ENCODE measurements around the gene SYCE1L.

- TF ChIP-seq, protein P1, sequence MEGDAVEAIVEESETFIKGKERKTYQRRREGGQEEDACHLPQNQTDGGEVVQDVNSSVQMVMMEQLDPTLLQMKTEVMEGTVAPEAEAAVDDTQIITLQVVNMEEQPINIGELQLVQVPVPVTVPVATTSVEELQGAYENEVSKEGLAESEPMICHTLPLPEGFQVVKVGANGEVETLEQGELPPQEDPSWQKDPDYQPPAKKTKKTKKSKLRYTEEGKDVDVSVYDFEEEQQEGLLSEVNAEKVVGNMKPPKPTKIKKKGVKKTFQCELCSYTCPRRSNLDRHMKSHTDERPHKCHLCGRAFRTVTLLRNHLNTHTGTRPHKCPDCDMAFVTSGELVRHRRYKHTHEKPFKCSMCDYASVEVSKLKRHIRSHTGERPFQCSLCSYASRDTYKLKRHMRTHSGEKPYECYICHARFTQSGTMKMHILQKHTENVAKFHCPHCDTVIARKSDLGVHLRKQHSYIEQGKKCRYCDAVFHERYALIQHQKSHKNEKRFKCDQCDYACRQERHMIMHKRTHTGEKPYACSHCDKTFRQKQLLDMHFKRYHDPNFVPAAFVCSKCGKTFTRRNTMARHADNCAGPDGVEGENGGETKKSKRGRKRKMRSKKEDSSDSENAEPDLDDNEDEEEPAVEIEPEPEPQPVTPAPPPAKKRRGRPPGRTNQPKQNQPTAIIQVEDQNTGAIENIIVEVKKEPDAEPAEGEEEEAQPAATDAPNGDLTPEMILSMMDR (IDR thresholded peaks at IDR 0.05): no peak
- TF ChIP-seq EHF (CRISPR knock-in tag; IDR thresholded peaks at IDR 0.05) (no peak), GATA3 (IDR thresholded peaks at IDR 0.05; ENCODE audit: borderline replicate concordance) (no peak), EP300 (IDR thresholded peaks at IDR 0.05) (no peak), ESRRA (IDR thresholded peaks at IDR 0.05; ENCODE audit: borderline replicate concordance, low read length) (no peak), MAZ (IDR thresholded peaks at IDR 0.05; ENCODE audit: borderline replicate concordance, low read depth, low read length) (no peak), CEBPB (IDR thresholded peaks at IDR 0.05) (no peak), CBX8 (IDR thresholded peaks at IDR 0.05) (no peak), KDM1A (IDR thresholded peaks at IDR 0.05; ENCODE audit: low read depth) (no peak), RFX5 (IDR thresholded peaks at IDR 0.05) (no peak), JUN (IDR thresholded peaks at IDR 0.05) (no peak)
- TF ChIP-seq, protein P2, sequence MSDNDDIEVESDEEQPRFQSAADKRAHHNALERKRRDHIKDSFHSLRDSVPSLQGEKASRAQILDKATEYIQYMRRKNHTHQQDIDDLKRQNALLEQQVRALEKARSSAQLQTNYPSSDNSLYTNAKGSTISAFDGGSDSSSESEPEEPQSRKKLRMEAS (IDR thresholded peaks at IDR 0.05): no peak
Measured at GRCh38 chr16:77195411-77195810, 3.8 kb upstream of the SYCE1L start.

Measured in A549 (cell line).